Gastroesophageal sphincter (tissue), 4 donors: ENCODE data around the gene ARL5C. TPM values are rescaled to one million over a fixed set of nuclear protein-coding genes. Genes with fewer than 3 reads are reported as not detected.

ENCODE experiments used
- ATAC-seq: fragments of 150-250 bp; one replicate; pipeline ENCODE4 v1.9.1; 2016; ENCODE audit warnings: mild to moderate bottlenecking, moderate library complexity
- H3K27ac ChIP-seq, 4 donors: fragments of 200-600 bp; sonication (generic) in 3 of 4; 1 replicate in 3 of 4; 2 replicates in 1 of 4; pipeline ENCODE4 v1.5.1; 2016 to 2019
- H3K27me3 ChIP-seq: fragments of 200-600 bp; sonication (generic); one replicate; pipeline ENCODE4 v1.5.1; 2019
- H3K36me3 ChIP-seq, 2 donors: fragments of 200-600 bp; sonication (generic); one replicate each; pipeline ENCODE4 v1.5.1; 2019; ENCODE audit warnings: control low read depth in 1 of 2
- H3K4me1 ChIP-seq, 3 donors: fragments of 200-600 bp; sonication (generic); 1 replicate in 2 of 3; 2 replicates in 1 of 3; pipeline ENCODE4 v1.5.1; 2016 to 2019; ENCODE audit warnings: control low read depth in 2 of 3
- H3K4me3 ChIP-seq, 2 donors: fragments of 200-600 bp; sonication (generic); one replicate each; pipeline ENCODE4 v1.5.1; 2019; ENCODE audit warnings: mild to moderate bottlenecking in 1 of 2, moderate library complexity in 1 of 2
- H3K9me3 ChIP-seq, 3 donors: fragments of 200-600 bp; sonication (generic); one replicate each; pipeline ENCODE4 v1.5.1; 2017 to 2019; ENCODE audit warnings: control low read depth in 2 of 3
- EP300 ChIP-seq: sonication (generic); formaldehyde crosslinking; IDR thresholded peaks from one replicate; pipeline ENCODE4 v1.6.1; 2017; ENCODE audit warnings: antibody characterized with exemption, mild to moderate bottlenecking
- POLR2A ChIP-seq, 2 donors: fragments of 450-650 bp; IDR thresholded peaks; one replicate each; pipeline ENCODE4 v1.6.1; 2017; ENCODE audit warnings: antibody characterized with exemption in 2 of 2, mild to moderate bottlenecking in 2 of 2, moderate library complexity in 1 of 2
- POLR2AphosphoS5 ChIP-seq: sonication (generic); formaldehyde crosslinking; IDR thresholded peaks from one replicate; pipeline ENCODE4 v1.6.1; 2017; ENCODE audit warnings: antibody characterized with exemption
- WGBS, 2 donors: methylation state at CpG; one replicate each; pipeline ENCODE4 v1.1.5; 2018; ENCODE audit warnings: low coverage in 1 of 2; 5-methylcytosine and 5-hydroxymethylcytosine counted together
- total RNA-seq, 4 donors: library from RNA; depleted of rRNA; stranded (reverse); fragments of >200 nt; gene quantifications; one replicate each; pipeline ENCODE4 v1.1.0, GENCODE V29; 2016
- TF ChIP-seq, protein P1 (sequence below), 4 experiments: fragments of 200-600 bp in 2 of 4; fragments of 450-650 bp in 2 of 4; sonication (generic) in 1 of 4; IDR thresholded peaks; one replicate each; pipeline ENCODE4 v1.5.1; 2017 to 2019; ENCODE audit warnings: antibody characterized with exemption in 4 of 4, mild to moderate bottlenecking in 2 of 4, moderate library complexity in 2 of 4

ARL5C gene
- total RNA-seq, 4 donors from 2014 or later, result not detected

GRCh38 chr17:39173526-39174274 lies 7.7 kb upstream of the ARL5C start:
- peaks cover 0 to 9% (median 0%) of the 10 kb centered on the region in 3 donors for H3K4me1 ChIP-seq
- H3K4me3 ChIP-seq, result no peak overlapping the region
- H3K27ac ChIP-seq, result no peak overlapping the region
- ATAC-seq, result no peak
- H3K27me3 ChIP-seq, result peaks cover 4% of the 10 kb centered on the region
- 68 to 77% methylated on average over 6 to 10 of the region's 10 CpGs for WGBS, 2 donors
- peaks cover 0 to 36% of the 10 kb centered on the region in 2 donors for H3K36me3 ChIP-seq
- TF ChIP-seq EP300 (no peak), POLR2A (IDR thresholded peaks at IDR 0.05) (no peak), POLR2AphosphoS5 (no peak)
- TF ChIP-seq, protein P1, sequence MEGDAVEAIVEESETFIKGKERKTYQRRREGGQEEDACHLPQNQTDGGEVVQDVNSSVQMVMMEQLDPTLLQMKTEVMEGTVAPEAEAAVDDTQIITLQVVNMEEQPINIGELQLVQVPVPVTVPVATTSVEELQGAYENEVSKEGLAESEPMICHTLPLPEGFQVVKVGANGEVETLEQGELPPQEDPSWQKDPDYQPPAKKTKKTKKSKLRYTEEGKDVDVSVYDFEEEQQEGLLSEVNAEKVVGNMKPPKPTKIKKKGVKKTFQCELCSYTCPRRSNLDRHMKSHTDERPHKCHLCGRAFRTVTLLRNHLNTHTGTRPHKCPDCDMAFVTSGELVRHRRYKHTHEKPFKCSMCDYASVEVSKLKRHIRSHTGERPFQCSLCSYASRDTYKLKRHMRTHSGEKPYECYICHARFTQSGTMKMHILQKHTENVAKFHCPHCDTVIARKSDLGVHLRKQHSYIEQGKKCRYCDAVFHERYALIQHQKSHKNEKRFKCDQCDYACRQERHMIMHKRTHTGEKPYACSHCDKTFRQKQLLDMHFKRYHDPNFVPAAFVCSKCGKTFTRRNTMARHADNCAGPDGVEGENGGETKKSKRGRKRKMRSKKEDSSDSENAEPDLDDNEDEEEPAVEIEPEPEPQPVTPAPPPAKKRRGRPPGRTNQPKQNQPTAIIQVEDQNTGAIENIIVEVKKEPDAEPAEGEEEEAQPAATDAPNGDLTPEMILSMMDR (IDR thresholded peaks at IDR 0.05), result no peak
- no peaks in the 10 kb centered on the region for H3K9me3 ChIP-seq

GRCh38 chr17:39173080-39173479 lies 7.1 kb upstream of the ARL5C start:
- Histone ChIP-seq H3K27me3 (peaks cover 4% of the 10 kb centered on the region), H3K4me3 (no peak overlapping the region), H3K4me1 (peaks cover 0 to 9% (median 0%) of the 10 kb centered on the region in 3 donors), H3K27ac (no peak overlapping the region), H3K9me3 (peaks cover 0 to 4% (median 0%) of the 10 kb centered on the region in 3 donors), H3K36me3 (peaks cover 0 to 31% of the 10 kb centered on the region in 2 donors)
- 50 to 60% methylated on average over 1 to 5 of the region's 5 CpGs for WGBS, 2 donors
- ATAC-seq, result no peak
- no peak for TF ChIP-seq POLR2AphosphoS5
- TF ChIP-seq, protein P1 (IDR thresholded peaks at IDR 0.05), result no peak
- TF ChIP-seq EP300, result no peak
- no peak for TF ChIP-seq POLR2A (IDR thresholded peaks at IDR 0.05)

GRCh38 chr17:39171933-39172332 lies 6.0 kb upstream of the ARL5C start:
- WGBS, 2 donors, result 67 to 83% methylated on average over 2 to 5 of the region's 5 CpGs
- ATAC-seq, result no peak
- TF ChIP-seq POLR2A (IDR thresholded peaks at IDR 0.05) (no peak), EP300 (no peak), POLR2AphosphoS5 (no peak)
- TF ChIP-seq, protein P1 (IDR thresholded peaks at IDR 0.05), result no peak
- no peak overlapping the region for H3K4me3 ChIP-seq
- peaks cover 4% of the 10 kb centered on the region for H3K27me3 ChIP-seq
- peaks cover 0 to 15% (median 3%) of the 10 kb centered on the region in 3 donors for H3K4me1 ChIP-seq
- peaks cover 0 to 4% (median 0%) of the 10 kb centered on the region in 3 donors for H3K9me3 ChIP-seq
- no peak overlapping the region for H3K27ac ChIP-seq
- peaks cover 0 to 19% of the 10 kb centered on the region in 2 donors for H3K36me3 ChIP-seq

DNA sequence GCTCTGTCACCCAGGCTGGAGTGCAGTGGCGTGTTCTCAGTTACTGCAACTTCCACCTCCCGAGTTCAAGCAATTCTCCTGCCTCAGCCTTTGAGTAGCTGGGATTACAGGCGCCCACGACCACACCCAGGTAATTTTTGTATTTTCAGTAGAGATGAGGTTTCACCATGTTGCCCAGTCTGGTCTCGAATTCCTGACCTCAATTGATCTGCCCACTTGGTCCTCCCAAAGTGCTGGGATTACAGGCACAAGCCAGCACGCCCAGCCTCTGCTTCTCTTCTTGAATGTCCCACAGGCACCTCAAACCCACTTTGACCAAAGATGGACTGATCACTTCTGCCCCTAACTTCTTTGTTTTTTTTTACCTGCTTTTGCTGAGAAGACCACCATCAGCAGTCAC lies 4.6 kb upstream of the ARL5C start:
- H3K36me3 ChIP-seq, result peaks cover 0 to 5% of the 10 kb centered on the region in 2 donors
- H3K27me3 ChIP-seq, result peaks cover 4% of the 10 kb centered on the region
- ATAC-seq, result no peak
- no peak overlapping the region for H3K27ac ChIP-seq
- peaks cover 0 to 28% (median 4%) of the 10 kb centered on the region in 3 donors for H3K4me1 ChIP-seq
- H3K4me3 ChIP-seq, result no peak overlapping the region
- TF ChIP-seq, protein P1 (IDR thresholded peaks at IDR 0.05), result no peak
- TF ChIP-seq EP300, result no peak
- TF ChIP-seq POLR2AphosphoS5, result no peak
- no peak for TF ChIP-seq POLR2A (IDR thresholded peaks at IDR 0.05)
- 73 to 100% methylated on average over 2 to 6 of the region's 6 CpGs for WGBS, 2 donors
- peaks cover 0 to 4% (median 0%) of the 10 kb centered on the region in 3 donors for H3K9me3 ChIP-seq

DNA sequence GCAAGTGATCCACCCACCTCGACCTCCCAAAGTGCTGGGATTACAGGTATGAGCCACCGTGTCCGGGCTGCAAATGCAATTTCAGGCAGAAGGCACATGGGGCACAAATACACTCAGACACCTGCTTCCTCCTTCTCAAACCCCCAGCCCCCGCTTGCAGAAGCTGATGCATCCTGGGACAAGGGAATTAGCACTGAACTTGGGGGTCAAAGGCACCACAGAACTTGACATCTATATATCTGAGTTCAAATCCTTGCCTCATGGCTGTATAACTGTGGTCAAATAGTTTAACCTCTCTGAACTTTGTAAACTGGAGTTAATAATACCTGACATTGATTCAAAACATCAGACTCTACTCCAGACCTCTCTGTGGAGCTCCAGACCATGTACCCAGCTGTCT lies 4.1 kb upstream of the ARL5C start:
- Histone ChIP-seq H3K36me3 (peaks cover 0 to under 1% of the 10 kb centered on the region in 2 donors), H3K27me3 (peaks cover 4% of the 10 kb centered on the region), H3K27ac (no peak overlapping the region), H3K4me1 (peaks cover 0 to 31% (median 4%) of the 10 kb centered on the region in 3 donors), H3K9me3 (peaks cover 0 to 4% (median 0%) of the 10 kb centered on the region in 3 donors), H3K4me3 (no peak overlapping the region)
- 58 to 88% methylated on average over 4 of the region's 4 CpGs for WGBS, 2 donors
- ATAC-seq, result no peak
- TF ChIP-seq, protein P1 (IDR thresholded peaks at IDR 0.05), result no peak
- TF ChIP-seq POLR2A (IDR thresholded peaks at IDR 0.05), result no peak
- TF ChIP-seq POLR2AphosphoS5, result no peak
- no peak for TF ChIP-seq EP300
